Measurements from ENCODE around the gene SORT1. TPM values are rescaled to one million over a fixed set of nuclear protein-coding genes. Genes with fewer than 3 reads are reported as not detected.

SORT1 gene
- total RNA-seq, 1 donor from 2014 or later = 7.9 TPM

DNA sequence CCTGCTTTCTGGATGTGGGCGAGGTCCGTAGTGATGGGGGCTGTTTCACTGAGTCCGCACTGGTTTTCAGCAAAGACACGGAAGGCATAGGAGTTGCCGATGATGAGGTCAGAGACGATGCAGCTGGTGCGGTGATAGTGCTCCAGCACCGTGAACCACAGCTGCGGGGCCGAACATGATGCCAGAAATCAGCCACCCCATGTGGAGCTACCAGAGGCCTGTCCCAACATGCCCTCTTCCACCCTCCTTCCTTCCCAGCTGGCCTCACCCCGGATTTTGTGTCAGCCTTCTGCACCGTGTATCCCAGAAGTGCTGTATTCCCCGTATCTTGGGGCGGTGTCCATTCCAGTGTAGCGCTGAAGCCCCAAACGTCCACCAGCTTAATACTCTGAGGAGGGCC is 100.9 kb downstream of the SORT1 start:
- DNase-seq (ENCODE audit: low read depth) = peak; percentile 64
- no peaks in the 10 kb centered on the region for H3K36me3 ChIP-seq (ENCODE audit: control insufficient read depth, insufficient read depth, low read length)
- TF ChIP-seq, protein P1, sequence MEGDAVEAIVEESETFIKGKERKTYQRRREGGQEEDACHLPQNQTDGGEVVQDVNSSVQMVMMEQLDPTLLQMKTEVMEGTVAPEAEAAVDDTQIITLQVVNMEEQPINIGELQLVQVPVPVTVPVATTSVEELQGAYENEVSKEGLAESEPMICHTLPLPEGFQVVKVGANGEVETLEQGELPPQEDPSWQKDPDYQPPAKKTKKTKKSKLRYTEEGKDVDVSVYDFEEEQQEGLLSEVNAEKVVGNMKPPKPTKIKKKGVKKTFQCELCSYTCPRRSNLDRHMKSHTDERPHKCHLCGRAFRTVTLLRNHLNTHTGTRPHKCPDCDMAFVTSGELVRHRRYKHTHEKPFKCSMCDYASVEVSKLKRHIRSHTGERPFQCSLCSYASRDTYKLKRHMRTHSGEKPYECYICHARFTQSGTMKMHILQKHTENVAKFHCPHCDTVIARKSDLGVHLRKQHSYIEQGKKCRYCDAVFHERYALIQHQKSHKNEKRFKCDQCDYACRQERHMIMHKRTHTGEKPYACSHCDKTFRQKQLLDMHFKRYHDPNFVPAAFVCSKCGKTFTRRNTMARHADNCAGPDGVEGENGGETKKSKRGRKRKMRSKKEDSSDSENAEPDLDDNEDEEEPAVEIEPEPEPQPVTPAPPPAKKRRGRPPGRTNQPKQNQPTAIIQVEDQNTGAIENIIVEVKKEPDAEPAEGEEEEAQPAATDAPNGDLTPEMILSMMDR (IDR thresholded peaks at IDR 0.05; ENCODE audit: insufficient read depth, low read length, severe bottlenecking) = no peak
- no peaks in the 10 kb centered on the region for H3K27me3 ChIP-seq (ENCODE audit: control insufficient read depth, insufficient read depth, low read length)
- FAIRE-seq = peak; percentile 58
- H3K4me3 ChIP-seq (ENCODE audit: low read depth, low read length) = no peak overlapping the region

- no peaks in the 10 kb centered on the region for H3K27me3 ChIP-seq (ENCODE audit: control insufficient read depth, insufficient read depth, low read length)
- DNase-seq (ENCODE audit: low read depth) = no peak
- no peak overlapping the region for H3K4me3 ChIP-seq (ENCODE audit: low read depth, low read length)
- TF ChIP-seq, protein P1 (IDR thresholded peaks at IDR 0.05; ENCODE audit: insufficient read depth, low read length, severe bottlenecking) = no peak
- no peak for FAIRE-seq
- H3K36me3 ChIP-seq (ENCODE audit: control insufficient read depth, insufficient read depth, low read length) = no peaks in the 10 kb centered on the region
Measured at GRCh38 chr1:109295712-109296415, 101.9 kb downstream of the SORT1 start.

DNA sequence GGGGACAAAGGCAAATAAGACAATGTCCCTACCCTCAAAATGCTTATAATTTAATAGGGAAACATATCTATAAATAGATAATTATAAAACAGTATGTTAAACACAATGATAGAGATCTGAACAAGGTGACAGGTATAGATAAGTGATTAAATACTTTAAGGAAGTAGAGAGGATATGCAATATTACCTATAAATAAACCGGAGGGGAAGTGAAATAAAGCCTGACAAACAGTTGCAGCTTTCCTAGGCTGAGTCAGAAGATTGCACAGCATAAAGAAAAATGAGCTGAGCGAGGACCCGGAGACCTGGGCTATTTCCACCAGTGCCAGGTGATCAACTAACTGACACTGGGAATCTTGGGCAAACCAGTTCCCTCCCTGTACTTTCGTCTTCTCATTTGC is 103.2 kb downstream of the SORT1 start:
- Histone ChIP-seq H3K27me3 (ENCODE audit: control insufficient read depth, insufficient read depth, low read length) (no peaks in the 10 kb centered on the region), H3K4me3 (ENCODE audit: low read depth, low read length) (no peak overlapping the region), H3K36me3 (ENCODE audit: control insufficient read depth, insufficient read depth, low read length) (no peaks in the 10 kb centered on the region)
- no peak for DNase-seq (ENCODE audit: low read depth)
- FAIRE-seq = no peak
- TF ChIP-seq, protein P1 (IDR thresholded peaks at IDR 0.05; ENCODE audit: insufficient read depth, low read length, severe bottlenecking) = no peak

DNA sequence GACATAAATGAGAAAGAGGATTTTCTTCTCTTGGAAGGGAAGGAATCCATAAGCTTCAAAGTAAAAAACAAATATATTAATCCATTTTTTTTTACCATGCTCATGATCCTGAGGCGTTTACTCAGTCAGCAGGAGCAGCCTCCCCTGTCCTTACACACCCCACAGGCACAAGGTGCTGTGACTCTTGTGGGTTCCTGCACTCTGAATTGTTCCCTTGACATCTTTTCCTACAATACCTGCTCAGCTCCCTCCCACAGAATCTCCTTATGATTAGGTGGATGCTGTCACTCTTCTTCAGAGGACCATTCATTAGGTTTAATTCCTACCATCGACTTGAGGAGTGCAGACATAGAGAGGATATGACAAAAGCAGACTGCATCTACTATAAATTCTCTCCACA is 104.7 kb downstream of the SORT1 start:
- TF ChIP-seq, protein P1 (IDR thresholded peaks at IDR 0.05; ENCODE audit: insufficient read depth, low read length, severe bottlenecking) = no peak
- H3K4me3 ChIP-seq (ENCODE audit: low read depth, low read length) = no peak overlapping the region
- no peaks in the 10 kb centered on the region for H3K27me3 ChIP-seq (ENCODE audit: control insufficient read depth, insufficient read depth, low read length)
- H3K36me3 ChIP-seq (ENCODE audit: control insufficient read depth, insufficient read depth, low read length) = no peaks in the 10 kb centered on the region
- DNase-seq (ENCODE audit: low read depth) (no peak), FAIRE-seq (no peak)

DNA sequence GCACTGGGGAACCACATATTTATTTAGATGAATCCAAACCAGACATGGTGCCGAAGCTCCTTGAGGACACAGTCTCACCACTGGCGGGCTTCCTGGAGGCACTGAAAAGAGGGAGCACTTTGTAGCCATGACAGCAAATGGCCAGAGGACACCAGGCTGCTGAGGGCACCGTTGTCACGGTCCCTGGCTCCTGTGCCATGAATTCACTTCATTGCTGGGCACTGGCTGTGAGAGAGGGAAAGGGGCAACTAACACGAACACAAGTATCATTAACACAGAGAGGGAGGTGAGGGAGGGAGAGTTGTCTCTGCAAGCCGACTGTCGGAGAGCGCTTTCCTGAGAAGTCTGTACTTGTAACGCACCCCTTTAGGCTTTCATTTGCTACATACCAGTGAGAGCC is 105.4 kb downstream of the SORT1 start:
- Histone ChIP-seq H3K4me3 (ENCODE audit: low read depth, low read length) (no peak overlapping the region), H3K36me3 (ENCODE audit: control insufficient read depth, insufficient read depth, low read length) (no peaks in the 10 kb centered on the region), H3K27me3 (ENCODE audit: control insufficient read depth, insufficient read depth, low read length) (no peaks in the 10 kb centered on the region)
- FAIRE-seq (no peak), DNase-seq (ENCODE audit: low read depth) (no peak)
- TF ChIP-seq, protein P1 (IDR thresholded peaks at IDR 0.05; ENCODE audit: insufficient read depth, low read length, severe bottlenecking) = no peak

- no peak overlapping the region for H3K4me3 ChIP-seq (ENCODE audit: low read depth, low read length)
- FAIRE-seq = no peak
- no peak for DNase-seq (ENCODE audit: low read depth)
- TF ChIP-seq, protein P1 (IDR thresholded peaks at IDR 0.05; ENCODE audit: insufficient read depth, low read length, severe bottlenecking) = no peak
- no peaks in the 10 kb centered on the region for H3K27me3 ChIP-seq (ENCODE audit: control insufficient read depth, insufficient read depth, low read length)
- H3K36me3 ChIP-seq (ENCODE audit: control insufficient read depth, insufficient read depth, low read length) = no peaks in the 10 kb centered on the region
Measured at GRCh38 chr1:109290998-109291397, 106.7 kb downstream of the SORT1 start.
